Measurements from ENCODE around the gene FAIM2.

The FAIM2 gene

DNA sequence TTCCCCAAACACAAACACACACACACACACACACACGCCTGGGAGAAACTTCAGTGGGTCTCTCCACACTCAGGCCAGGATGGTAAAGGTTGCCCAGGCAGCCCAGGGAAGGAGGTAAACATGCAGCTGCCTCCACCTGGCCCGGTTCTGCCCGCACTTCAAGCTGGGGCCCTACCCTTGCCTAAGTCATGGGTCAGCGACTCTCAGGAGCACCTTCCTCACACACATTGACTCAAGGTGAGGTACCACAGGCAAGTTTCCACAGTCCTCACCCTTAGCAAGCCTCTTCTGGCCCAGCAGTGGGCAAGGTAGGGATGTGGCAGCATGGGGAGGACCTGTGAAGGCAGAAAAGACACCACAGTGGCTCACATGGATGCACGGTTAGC, 14.1 kb upstream of the FAIM2 start:
- no peak for DNase-seq (ENCODE audit: low read depth in 2 of 2)

DNA sequence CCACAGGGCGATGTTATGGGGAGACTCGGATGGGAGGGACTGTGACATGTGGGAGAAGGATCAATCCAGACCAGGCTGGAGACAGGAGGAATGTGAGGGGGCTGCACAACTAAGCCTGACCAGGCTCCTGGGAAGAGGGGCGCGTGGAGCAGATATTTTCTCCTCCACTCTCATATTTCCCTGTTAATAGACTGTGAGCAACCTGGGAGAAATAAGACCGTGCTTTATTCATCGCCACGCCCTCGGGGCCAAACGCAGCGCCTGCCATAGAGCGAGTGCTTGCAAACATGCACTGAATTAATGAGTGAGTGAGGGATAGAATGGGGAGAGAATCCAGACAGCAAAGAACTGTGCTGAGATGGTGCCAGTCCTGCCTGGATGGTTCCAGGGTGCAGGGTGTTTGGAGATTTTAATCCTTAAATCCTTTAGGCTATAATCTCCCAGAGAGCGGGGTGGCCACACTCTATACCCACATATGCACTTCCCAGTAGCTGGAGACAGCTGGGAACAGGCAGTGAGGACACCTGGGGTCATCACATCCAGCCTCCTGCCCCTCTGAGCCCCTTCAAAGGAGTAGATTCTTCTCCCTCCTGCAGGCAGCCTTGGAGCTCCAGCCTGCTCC, 13.6 kb upstream of the FAIM2 start:
- DNase-seq (ENCODE audit: low read depth in 2 of 2), result no peak

DNA sequence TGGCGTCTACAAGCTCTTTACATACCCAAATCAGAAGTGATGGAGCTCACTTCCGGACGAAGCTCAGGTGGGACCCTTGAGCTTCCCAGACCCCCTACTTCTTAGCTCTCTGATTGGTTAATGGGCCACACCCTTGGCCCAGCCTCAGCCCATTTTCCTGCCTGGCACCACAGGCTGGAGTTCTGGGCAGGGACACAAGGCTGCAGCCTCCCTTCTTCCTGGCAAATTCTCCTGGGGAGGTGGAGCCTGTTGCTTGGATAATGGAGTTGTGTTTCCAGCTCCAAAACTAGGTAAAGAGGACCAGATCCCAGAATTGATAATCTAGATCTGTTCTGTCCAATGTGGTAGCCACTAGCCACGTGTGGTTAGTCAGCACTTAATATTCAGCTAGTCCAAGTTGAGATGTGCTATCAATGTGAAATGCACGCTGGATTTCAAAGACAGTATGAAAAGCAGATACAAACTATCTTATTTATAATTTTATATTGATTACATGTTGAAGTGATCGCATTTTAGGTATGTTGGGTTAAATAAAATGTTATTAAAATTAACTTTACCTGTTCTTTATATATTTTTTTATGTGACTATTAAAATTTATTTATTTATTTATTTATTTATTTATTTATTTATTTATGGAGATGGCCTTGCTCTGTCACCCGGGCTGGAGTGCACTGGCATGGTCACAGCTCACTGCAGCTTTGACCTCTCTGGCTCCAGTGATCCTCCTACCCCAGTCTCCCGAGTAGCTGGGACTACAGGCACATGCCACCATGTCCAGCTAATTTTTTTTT, 12.6 kb upstream of the FAIM2 start:
- no peak for DNase-seq (ENCODE audit: low read depth in 2 of 2)

DNA sequence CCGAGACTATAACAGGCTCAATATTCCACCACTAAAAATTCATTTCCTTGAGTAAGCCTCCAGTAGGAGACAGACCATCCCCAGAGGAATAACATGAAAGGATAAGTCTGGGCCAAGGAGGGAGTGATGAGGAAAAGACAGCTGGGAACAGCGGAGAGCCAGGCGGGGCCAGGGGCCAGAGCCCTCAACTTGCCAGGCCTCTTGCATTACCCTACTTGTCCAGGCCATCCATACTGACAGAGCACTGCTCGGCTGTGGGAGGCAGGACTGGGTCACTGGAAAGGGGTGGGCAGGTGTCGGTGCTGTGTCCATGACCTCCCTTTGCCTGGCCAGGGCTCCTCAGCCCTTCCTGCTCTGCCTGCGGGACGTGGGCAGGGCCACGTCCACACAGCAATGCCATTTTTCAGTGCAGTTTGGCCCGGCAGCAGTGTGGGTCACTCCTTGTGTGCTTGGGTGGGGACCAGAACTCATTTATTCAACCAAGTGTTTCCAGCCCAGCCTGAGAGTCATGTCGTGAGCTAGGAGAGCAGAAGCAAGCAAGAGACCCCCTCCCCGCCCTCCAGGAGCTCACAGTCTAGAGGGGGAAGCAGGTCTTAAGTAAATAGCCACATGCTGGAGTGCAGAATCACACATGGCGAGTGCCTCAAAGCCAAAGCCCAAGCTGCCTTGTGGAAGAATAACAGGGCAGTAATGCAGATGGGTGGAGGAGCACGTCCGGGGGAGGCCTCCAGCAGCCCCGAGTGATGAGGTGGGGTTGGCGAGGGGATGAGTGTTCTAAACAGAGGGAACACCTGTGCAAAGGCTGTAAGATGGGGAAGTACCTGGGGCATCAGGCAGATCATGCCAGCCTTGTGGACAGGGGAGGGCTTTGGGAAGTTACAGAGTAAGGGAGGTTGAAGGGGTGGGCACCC, 8.9 kb upstream of the FAIM2 start:
- DNase-seq (ENCODE audit: low read depth in 2 of 2), result no peak

DNA sequence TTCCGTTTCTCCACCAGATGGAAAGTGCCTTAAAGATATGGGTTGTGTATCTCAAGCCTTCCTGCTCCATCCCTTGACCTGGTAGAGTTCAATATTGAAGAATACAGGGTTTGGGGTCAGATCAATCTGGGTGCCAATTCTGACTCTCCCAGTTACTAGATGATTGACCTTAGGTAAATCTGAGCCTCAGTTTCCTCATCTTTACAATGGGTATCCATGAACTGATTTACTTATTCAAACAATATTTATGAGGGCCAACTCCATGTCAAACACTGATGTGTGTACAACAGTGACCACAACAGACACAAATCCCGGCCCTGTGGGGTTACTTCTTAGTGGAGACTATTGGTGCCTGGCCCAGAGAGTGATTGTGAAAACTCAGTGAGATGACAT, 7.5 kb upstream of the FAIM2 start:
- no peak for DNase-seq (ENCODE audit: low read depth in 2 of 2)

DNA sequence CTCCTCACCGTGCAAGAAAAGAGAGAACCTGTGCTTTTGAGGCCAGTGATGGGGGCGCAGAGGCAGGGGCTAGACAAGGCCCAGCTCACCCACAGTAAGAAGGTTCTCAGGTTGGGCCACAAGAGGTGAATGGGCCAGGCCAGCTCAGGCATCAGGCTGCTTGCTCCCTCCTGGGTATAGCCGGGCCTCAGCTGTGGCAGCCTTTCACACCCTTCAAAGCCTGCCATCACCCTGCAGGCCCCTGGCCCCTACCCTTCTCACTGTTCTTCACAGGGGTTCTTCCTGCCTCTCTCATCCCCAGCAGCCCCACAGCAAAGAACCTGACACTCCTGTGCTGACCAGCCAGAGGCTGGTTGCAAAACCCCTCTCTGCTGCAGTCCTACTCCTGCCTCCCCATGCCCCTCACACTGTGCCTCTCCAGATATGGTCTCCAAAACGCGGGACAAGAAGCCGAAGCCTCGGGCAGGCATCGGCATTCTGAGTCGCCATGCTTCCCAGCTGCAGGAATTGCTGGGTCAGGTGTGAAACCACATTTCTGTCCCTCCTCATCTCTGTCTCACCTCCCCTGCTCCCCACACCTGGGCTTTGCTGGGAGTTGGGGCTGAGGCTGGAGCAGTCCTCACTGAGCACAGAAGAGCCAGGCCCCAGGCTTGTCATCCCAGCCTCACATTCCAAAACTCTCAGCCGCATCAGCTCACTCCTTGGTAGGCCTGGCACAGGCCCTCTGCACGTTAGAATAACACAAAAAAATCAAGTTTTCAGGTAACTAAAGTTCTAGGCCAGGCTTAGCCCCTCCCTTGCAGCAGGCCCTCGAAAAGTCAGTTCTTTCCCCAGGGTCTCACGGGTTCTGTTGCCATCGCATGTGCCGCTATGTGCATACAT, 6.9 kb upstream of the FAIM2 start:
- no peak for DNase-seq (ENCODE audit: low read depth in 2 of 2)

DNA sequence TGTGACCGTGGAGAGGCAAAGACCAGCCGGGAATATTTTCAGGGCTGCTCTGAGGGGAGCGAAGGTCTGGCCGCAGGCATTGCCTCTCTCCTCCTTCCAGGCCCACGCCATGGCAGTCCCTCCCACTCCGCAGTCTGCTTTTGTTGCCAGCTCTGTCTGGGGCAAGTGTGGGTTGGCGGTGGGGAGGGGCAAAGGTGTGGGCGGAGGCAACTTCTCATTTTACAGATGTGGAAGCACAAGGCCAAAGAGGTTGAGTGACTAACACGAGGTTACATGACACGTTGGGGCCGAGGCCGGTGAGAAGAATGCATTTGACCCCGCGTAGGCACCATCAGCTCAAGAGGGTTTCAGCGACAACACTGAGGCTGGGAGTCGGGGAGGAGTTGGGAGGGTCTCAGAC, 6.1 kb upstream of the FAIM2 start:
- DNase-seq (ENCODE audit: low read depth in 2 of 2), result no peak

DNA sequence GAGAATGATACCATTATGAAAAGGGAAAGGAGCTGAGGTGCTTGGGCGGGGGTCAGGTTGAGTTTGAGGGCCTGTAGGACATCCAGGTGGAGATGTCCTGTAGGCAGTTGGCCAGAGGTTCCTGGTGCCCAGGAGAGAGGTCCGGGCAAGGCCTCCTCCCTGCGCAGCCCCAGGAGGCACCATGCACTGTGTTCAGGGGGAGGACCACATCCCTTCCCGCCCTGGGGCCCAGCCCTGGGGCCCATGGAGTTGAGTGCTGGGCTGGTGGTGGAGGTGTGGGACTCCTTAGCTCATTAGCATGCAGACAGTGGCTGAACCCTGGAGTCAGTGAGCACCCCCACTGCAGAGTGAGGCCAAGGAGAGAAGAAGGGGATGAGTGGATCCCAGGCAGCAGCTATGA, 5.7 kb upstream of the FAIM2 start:
- no peak for DNase-seq (ENCODE audit: low read depth in 2 of 2)

DNA sequence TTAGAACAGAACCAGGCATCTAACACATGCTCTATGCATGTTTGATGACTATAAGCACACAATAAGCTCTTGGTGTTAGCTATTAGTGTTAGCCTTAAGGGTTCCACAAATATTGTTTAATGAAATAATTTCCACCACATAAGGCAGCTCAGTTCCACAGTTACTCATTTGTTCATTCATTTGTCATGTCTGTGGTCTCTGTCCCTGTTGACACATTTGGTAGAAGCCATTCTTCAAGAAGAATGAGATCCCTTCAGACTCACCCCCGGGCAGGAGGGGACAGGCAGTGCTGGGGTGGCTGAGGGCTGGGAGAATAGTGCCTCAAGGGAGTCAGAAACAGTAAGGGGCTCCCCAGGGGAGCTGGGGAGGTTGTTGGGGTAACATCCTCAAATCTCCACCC, 3.7 kb upstream of the FAIM2 start:
- DNase-seq (ENCODE audit: low read depth in 2 of 2), result no peak

DNA sequence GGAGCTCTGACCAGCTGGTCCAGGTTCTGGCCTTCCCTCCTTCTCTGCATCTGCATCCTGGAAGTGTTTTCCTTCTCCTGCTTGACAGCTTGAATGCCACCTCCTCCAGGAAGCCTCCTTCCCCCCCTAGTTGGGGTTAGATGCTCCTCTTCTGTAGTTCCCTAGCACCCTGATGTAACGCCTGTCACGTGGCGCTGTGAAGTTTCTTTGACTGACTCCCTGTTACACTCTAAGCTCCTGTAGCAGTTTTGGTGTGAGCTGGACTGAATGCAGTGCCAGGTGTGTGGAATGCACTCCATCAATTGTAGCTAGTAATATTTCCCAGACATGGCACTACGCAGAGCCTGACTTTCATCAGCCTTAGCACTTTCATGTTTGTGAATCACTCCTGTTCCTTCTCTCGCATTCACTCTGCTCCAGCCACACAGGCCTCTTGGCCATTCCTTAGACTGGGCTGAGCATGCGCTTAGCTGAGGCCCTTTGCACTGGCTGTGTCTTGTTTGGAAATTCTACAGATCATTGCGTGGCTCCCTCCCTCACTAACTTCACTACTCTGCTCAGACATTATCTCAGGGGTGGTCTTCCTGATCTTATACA, 2.1 kb upstream of the FAIM2 start:
- DNase-seq (ENCODE audit: low read depth in 2 of 2), result no peak

DNA sequence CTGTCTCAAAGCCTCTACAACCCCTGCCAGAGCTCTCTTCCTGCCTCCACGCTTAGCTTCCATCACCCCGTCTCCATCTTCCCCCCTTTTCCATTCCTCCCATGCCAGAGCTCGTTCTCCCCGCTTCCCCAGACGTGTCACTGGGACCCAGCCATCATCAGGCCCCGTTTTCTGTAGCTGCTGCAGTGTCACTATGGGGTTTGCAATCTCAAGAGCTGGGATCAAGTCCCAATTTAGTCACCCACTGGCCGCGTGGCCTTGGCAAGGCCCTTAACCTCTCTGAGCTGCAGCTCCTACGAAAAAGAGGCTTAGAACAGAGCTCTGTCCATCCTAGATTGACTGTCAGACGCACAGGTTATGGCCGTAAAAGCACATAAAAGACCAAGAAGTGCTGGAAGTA, 901 bp upstream of the FAIM2 start:
- no peak for DNase-seq (ENCODE audit: low read depth in 2 of 2)

DNA sequence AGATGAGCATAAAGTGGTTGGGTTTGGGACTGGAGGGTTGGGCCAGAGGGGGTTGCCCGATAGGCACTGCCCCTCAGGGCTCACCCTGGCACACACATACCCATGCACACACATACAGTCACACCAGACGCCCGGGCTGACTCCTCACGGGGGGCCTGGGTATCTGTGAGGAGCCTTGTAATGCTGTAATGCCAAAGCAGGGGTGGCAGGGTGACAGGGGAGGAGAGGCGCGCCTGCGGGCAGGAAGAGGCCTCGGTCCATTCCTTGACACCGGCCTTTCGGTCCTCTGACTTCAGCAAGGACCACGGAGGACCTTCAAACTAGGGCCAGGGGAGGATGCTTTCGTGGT, 375 bp downstream of the FAIM2 start:
- DNase-seq (ENCODE audit: low read depth in 2 of 2), result no peak

DNA sequence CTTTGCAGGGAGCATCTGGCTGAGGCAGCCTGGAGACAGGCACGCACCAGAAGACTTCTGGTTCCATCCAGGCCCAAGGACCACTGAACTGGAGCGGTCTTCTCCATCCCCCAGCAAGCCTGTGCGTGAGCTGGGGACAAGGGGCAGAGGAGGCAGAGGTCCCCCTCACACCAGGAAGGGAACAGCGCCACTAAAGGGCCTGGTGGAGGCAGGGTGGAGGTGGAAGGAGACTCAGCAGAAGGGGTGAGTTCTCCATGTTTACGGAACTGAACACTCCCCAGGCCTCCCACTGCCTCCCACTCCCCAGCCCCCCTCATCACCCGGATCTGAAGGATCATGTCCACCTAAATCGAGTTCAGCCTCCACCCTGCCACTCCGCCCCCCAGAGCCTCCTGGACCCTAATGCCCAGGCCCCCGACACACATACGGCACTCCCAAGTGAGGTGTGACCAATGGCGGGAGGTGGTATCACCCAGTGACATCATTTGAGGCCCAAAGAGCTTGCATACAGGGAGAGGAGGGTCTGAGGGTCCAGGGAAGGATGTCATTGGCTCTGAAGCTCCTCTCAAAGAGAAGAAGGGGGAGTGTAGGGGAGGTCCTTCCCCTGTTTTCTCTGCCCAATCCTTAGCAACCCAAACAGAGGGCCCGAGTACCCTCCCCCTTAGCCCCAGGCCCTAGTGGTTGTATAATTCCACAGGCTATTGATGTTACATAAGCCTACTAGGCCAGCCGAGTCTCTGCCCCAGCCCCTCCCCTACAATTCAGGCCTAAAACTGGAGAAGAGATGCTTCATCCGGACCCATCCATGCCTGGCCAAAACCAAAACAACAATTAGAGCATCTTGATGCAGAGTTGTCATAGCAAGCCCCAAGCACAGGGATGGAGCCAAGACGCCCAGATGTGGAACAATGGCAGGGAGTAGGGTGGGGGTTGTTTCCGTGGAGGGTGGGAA, 1.0 kb downstream of the FAIM2 start:
- no peak for DNase-seq (ENCODE audit: low read depth in 2 of 2)

DNA sequence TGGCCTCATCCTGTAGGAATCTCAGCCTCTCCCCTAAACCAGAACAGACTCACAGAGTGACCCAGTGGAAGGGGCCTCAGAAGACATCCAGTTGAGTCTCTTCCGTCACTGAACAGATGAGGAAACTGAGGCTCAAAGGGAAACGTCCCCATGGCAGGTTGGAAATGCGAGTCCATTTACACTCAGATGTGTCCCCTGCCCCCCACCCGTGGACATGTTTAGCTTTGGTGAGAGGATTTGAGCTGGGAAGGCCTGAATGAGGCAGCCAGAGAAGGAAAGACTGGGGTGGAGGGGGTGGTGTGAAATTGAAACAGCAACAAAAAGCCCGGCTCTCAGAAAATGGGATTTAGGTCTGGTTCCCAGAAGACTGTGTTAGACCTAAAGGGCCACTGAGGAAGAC, 1.7 kb downstream of the FAIM2 start:
- DNase-seq (ENCODE audit: low read depth in 2 of 2), result no peak

DNA sequence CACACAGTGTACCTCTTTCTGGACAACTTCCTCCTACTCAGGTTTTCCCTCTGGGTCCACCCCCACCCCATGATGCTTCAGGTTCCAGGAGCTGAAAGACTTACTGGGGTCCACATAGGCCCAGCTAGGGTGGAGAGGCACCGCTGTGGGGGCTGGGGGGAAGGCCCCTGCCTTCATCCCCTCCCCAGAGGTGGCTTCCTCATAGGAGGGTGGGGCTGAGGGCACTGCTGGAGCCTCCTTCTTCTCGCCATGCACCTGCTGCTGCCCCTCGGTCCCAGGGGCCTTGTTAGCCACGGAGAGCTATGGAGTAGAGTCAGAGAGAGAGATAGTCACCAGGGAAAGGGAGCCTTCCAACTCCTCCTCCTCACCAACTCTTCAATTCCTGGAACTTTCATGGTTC, 2.7 kb downstream of the FAIM2 start:
- DNase-seq (ENCODE audit: low read depth in 2 of 2), result no peak

DNA sequence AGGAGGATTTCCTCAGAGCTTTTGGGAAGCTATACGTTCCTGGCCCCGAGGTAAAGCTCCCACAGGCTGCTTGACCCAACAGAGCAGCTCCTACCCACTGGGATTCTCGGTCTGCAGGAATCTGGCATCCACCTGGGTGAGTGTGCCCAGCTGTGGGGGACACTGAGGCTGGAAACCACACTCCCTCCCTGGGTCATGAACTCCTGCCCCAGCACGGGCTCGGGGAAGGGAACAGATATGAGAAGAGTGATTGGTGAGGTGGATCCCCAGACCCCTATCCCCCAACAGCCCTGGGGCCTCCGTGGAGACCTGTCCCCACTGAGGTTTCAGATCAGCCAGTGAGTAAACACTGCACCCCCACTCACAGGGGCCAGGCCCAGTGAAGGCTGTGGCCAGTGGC, 3.3 kb downstream of the FAIM2 start:
- no peak for DNase-seq (ENCODE audit: low read depth in 2 of 2)

DNA sequence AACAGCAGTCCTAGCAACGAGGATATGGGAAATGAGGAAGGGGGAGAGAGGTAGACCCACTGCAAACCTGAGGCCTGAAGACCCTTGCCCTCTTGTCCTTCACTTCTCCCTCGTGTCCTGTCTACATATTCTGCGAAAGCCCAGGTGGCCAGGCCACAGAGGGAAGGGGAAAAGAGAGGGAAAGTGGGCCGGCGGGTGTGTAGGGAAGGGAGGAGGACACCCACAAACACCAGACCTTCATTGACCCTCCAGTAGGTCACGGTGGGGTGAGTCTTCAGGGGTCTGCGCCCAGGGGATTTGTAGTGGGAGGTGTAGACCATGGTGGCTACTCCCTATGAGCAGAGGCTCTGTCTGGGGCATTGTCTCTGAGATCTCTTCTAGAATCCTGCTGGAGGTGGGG, 3.8 kb downstream of the FAIM2 start:
- no peak for DNase-seq (ENCODE audit: low read depth in 2 of 2)

DNA sequence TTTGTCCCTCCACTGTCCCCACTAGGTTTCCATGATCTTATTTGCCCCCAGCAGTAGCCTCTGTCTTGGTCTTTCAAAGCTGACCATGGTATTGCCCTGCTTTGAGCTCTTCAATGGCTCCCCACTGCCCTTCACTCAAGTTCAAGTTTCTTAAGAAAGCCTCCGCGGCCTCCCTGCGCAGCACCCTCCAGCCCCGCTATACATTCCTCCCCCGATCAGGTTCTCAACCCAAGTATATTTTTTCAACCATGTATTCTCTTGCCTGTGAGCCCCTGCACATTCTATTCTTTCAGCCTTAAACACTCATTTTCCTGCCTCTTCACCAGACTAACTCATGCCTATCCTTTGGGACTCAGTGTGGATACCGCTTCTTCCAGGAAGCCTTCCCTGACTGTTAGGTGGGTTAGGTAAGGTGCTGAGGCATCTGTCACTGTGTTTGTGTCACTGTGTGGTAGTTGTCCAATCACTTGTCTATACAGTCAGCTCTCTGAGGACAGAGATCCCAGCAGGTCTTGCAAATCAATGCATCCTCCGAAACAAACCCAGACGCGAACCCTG, 4.3 kb downstream of the FAIM2 start:
- no peak for DNase-seq (ENCODE audit: low read depth in 2 of 2)

DNA sequence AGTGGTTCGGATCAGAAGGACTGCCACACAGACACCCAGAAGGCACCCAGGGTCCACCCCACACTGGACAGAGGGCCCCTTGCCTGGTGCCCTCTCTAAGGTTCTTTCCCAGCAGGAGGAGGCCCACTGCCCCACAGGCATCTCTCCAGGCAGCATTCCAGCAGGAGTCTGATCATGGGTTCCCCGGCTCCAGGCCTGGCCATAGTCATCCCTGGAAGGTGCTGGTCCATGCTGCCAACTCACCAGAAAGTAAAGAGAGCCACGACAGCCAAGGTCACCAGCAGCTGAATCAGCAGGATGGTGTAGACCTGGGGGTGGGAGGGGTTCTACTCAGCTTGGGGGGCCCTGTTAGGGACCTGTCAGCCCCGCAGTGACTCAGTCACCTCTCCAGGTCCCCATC, 6.4 kb downstream of the FAIM2 start:
- no peak for DNase-seq (ENCODE audit: low read depth in 2 of 2)

DNA sequence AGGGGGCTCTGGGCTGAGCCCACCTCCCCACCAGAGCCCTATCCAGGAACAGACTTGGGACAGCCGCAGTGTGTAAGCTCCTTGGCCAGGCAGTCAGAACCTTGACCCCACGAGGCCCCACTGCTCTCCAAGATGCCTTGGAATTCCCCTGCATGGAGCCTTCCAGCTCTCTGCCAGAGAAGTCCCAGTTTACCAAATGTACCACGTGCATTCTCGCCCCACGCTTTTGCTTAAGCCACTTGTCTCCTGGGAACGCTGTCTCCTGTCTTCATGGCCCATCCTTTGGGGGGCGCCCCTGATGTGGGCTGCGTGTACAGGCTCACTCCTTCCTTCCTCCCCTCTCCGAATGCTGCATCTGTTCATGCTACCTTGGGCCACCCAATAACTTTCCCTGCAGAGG, 7.9 kb downstream of the FAIM2 start:
- DNase-seq (ENCODE audit: low read depth in 2 of 2), result no peak
